ENCODE measurements around the gene HAND2. TPM values are rescaled to one million over a fixed set of nuclear protein-coding genes. Genes with fewer than 3 reads are reported as not detected.

Gene HAND2
- total RNA-seq, 1 experiment from 2014 or later: not detected

GRCh38 chr4:173478201-173478912 is 51.7 kb downstream of the HAND2 start:
- Histone ChIP-seq H3K4me3 (no peak overlapping the region), H3K27ac (no peak overlapping the region), H3K36me3 (no peaks in the 10 kb centered on the region), H3K4me1 (replicated peaks) (peaks cover 5% of the 10 kb centered on the region), H3K9me3 (replicated peaks) (0 out of 2 replicates have a peak, but pooled peaks cover 3% of the 10 kb centered on the region), H3K27me3 (replicated peaks) (no peaks in the 10 kb centered on the region)
- DNase-seq (ENCODE audit: low read depth in 1 of 2, low spot score in 2 of 2): no peak

DNA sequence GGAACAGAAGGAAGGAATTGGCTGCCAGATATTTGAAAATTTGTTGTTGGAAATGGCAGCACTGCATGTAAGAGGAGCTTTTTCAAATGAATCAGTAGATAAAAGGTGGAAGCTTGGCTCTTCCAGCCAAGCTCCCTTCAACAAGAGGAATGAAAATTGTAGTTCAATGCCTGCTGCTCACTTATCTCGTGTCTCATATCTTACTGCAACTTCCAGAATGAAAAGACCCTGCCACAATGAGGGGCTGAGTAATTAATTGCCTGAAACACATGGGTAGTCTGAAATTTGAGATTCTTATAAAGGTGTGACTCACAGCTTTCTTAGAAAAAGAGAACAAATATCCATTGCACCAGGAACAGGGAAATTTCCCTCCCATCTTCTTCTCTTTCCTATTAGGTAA is 53.0 kb downstream of the HAND2 start:
- no peaks in the 10 kb centered on the region for H3K9me3 ChIP-seq (replicated peaks)
- H3K4me3 ChIP-seq: no peak overlapping the region
- no peak overlapping the region for H3K27ac ChIP-seq
- no peak for DNase-seq (ENCODE audit: low read depth in 1 of 2, low spot score in 2 of 2)
- peaks cover 5% of the 10 kb centered on the region for H3K4me1 ChIP-seq (replicated peaks)
- no peaks in the 10 kb centered on the region for H3K36me3 ChIP-seq
- no peaks in the 10 kb centered on the region; the same call in 1 of the 2 replicates for H3K27me3 ChIP-seq (replicated peaks)

Other genes with a start within 250 kb of the HAND2 start
- 412 and 500 TPM in 2 replicates for gene HMGB2, start 195.9 kb downstream of the HAND2 start, total RNA-seq (2014; rRNA removed; shearing (Covaris generic))
- 39.0 and 61.7 TPM in 2 replicates for gene SAP30, start 159.3 kb downstream of the HAND2 start, total RNA-seq (2014; rRNA removed; shearing (Covaris generic))
- not detected in 2 replicates for gene SCRG1, start 131.1 kb downstream of the HAND2 start, total RNA-seq (2014; rRNA removed; shearing (Covaris generic))

Data from SJSA1 (cell line).